Upper lobe of left lung (tissue), 6 donors: ENCODE results near the gene SQOR. TPM values are rescaled to one million over a fixed set of nuclear protein-coding genes. Genes with fewer than 3 reads are reported as not detected.
"Not testable (repeated sequence)": the region's sequence is repeated elsewhere in the genome, so short reads cannot be mapped to it uniquely, and the experiment has no call there.

ENCODE experiments used
- ATAC-seq, 2 donors: fragments of 200-7000 bp; cut with Tn5 transposase; one replicate each; pipeline ENCODE4 v1.9.1; 2022; ENCODE audit warnings: mild to moderate bottlenecking in 2 of 2, moderate library complexity in 2 of 2; ENCODE audit not compliant: low FRiP score in 2 of 2
- DNase-seq, 2 donors: peaks; one replicate each; pipeline ENCODE4 v3.0.0-alpha.2; 2019 to 2020
- H3K27ac ChIP-seq, 4 donors: fragments of 200-600 bp; sonication (generic); one replicate each; pipeline ENCODE4 v1.5.1; 2016 to 2019
- H3K27me3 ChIP-seq, 4 donors: fragments of 200-600 bp; sonication (generic); one replicate each; pipeline ENCODE4 v1.5.1; 2017 to 2019
- H3K36me3 ChIP-seq, 4 donors: fragments of 200-600 bp; sonication (generic); one replicate each; pipeline ENCODE4 v1.5.1; 2016 to 2019
- H3K4me1 ChIP-seq, 4 donors: fragments of 200-600 bp; sonication (generic); one replicate each; pipeline ENCODE4 v1.5.1; 2018 to 2019
- H3K4me3 ChIP-seq, 4 donors: fragments of 200-600 bp; sonication (generic); one replicate each; pipeline ENCODE4 v1.5.1; 2017 to 2019; ENCODE audit warnings: mild to moderate bottlenecking in 2 of 4, moderate library complexity in 1 of 4
- H3K9me3 ChIP-seq, 4 donors: fragments of 200-600 bp; sonication (generic); one replicate each; pipeline ENCODE4 v1.5.1; 2018 to 2019
- EP300 ChIP-seq, 4 donors: sonication (generic); formaldehyde crosslinking; IDR thresholded peaks; one replicate each; pipeline ENCODE4 v1.5.1; 2017; ENCODE audit warnings: antibody characterized with exemption in 4 of 4, control low read depth in 2 of 4
- POLR2A ChIP-seq, 4 donors: fragments of 450-650 bp; IDR thresholded peaks; one replicate each; pipeline ENCODE4 v1.5.1; 2016 to 2017; ENCODE audit warnings: antibody characterized with exemption in 4 of 4, mild to moderate bottlenecking in 2 of 4
- POLR2AphosphoS5 ChIP-seq, 2 donors: sonication (generic); formaldehyde crosslinking; IDR thresholded peaks; one replicate each; pipeline ENCODE4 v1.5.1; 2017; ENCODE audit warnings: antibody characterized with exemption in 2 of 2
- WGBS, 2 donors: methylation state at CpG; one replicate each; pipeline ENCODE4 v1.1.5; 2017 to 2018; 5-methylcytosine and 5-hydroxymethylcytosine counted together
- total RNA-seq, 6 donors: library from RNA; depleted of rRNA in 4 of 6; stranded (reverse); fragments of >200 nt in 4 of 6; gene quantifications; one replicate each; pipeline versions ENCODE4 v1.1.0 to v1.2.1, GENCODE V29; 2016 to 2021
- TF ChIP-seq, protein P1 (sequence below), 6 experiments: fragments of 450-650 bp in 4 of 6; fragments of 200-600 bp in 2 of 6; sonication (generic) in 2 of 6; IDR thresholded peaks; one replicate each; pipeline ENCODE4 v1.5.1; 2016 to 2019; ENCODE audit warnings: antibody characterized with exemption in 6 of 6
- donor health status: DM: no; HTN: no; CAD: no; lungs with moderate emphysema.
- donor health status: DM: no; HTN: yes; CAD: no; lungs with severe emphysema.

The SQOR gene
- total RNA-seq, 6 donors from 2014 or later = 74.7 to 181 (median 110) TPM

- ATAC-seq (no peak), DNase-seq (no peak)
- peak overlapping the region in 1 of 4 donors; percentile 60 for H3K27ac ChIP-seq
- peaks cover 0 to 3% (median 0%) of the 10 kb centered on the region in 4 donors for H3K36me3 ChIP-seq
- no peaks in the 10 kb centered on the region for H3K27me3 ChIP-seq
- H3K9me3 ChIP-seq = no peaks in the 10 kb centered on the region
- H3K4me1 ChIP-seq = peaks cover 52 to 77% (median 58%) of the 10 kb centered on the region in 4 donors
- TF ChIP-seq, protein P1, sequence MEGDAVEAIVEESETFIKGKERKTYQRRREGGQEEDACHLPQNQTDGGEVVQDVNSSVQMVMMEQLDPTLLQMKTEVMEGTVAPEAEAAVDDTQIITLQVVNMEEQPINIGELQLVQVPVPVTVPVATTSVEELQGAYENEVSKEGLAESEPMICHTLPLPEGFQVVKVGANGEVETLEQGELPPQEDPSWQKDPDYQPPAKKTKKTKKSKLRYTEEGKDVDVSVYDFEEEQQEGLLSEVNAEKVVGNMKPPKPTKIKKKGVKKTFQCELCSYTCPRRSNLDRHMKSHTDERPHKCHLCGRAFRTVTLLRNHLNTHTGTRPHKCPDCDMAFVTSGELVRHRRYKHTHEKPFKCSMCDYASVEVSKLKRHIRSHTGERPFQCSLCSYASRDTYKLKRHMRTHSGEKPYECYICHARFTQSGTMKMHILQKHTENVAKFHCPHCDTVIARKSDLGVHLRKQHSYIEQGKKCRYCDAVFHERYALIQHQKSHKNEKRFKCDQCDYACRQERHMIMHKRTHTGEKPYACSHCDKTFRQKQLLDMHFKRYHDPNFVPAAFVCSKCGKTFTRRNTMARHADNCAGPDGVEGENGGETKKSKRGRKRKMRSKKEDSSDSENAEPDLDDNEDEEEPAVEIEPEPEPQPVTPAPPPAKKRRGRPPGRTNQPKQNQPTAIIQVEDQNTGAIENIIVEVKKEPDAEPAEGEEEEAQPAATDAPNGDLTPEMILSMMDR (IDR thresholded peaks at IDR 0.05) = no peak
- TF ChIP-seq POLR2A (IDR thresholded peaks at IDR 0.05) (no peak), EP300 (IDR thresholded peaks at IDR 0.05) (no peak), POLR2AphosphoS5 (IDR thresholded peaks at IDR 0.05) (no peak)
- WGBS, 2 donors = 98% methylated on average over 6 of the region's 6 CpGs
- H3K4me3 ChIP-seq = no peak overlapping the region
These were observed 13.0 kb downstream of the SQOR start for GRCh38 chr15:45647828-45648227.

DNA sequence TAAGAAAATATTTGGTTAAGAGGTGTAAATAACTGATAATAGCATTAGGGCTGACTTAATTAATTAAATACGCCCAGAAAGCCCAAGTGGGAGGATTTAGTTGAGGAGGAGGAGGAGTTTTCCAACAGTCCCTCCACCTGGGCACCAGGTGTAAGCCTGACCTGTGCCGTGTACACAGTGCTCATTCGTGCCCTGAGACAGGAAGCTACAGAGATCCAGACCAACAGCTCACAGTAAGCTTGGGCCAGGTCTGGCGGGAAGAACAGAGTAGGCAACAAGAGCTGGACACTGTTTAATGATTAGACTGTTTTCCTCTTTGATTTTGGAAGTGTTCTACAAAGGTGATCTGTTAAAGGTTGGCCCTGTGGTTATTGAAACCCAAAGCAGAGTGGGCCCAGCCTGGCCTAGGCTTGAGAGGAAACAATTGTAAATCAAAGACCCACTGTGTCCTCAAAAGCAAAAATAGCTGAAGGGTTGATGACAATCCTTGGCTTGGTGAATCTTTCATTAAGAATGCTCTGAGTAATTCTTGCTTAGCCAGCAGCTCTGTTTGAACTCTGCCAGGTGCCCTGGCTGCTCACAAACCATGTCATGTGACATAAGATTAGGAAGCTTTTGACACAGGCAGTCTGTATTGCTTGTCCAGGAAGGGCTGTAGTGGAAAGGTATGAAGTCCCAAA is 13.8 kb downstream of the SQOR start:
- Histone ChIP-seq H3K9me3 (no peaks in the 10 kb centered on the region), H3K4me1 (peaks cover 52 to 78% (median 55%) of the 10 kb centered on the region in 4 donors), H3K36me3 (peaks cover 0 to 3% (median 0%) of the 10 kb centered on the region in 4 donors), H3K4me3 (no peak overlapping the region), H3K27me3 (no peaks in the 10 kb centered on the region), H3K27ac (peak overlapping the region; percentile 19 to 60 (median 44))
- WGBS, 2 donors = 64 to 65% methylated on average over 4 of the region's 4 CpGs
- DNase-seq (peak in 1 of 2 donors; percentile 56), ATAC-seq (peak in 1 of 2 donors; percentile 47)
- TF ChIP-seq POLR2A (IDR thresholded peaks at IDR 0.05) (peak in 1 of 4 donors; percentile 5), POLR2AphosphoS5 (IDR thresholded peaks at IDR 0.05) (no peak), EP300 (IDR thresholded peaks at IDR 0.05) (no peak)
- TF ChIP-seq, protein P1 (IDR thresholded peaks at IDR 0.05) = no peak

GRCh38 chr15:45650007-45650406 is 15.2 kb downstream of the SQOR start:
- H3K4me3 ChIP-seq, ATAC-seq, H3K27me3 ChIP-seq, H3K36me3 ChIP-seq, H3K9me3 ChIP-seq: not testable (repeated sequence)
- peaks cover 51 to 78% (median 54%) of the 10 kb centered on the region in 4 donors for H3K4me1 ChIP-seq
- peak in 1 of 2 donors; percentile 50 for DNase-seq
- WGBS, 2 donors = 51 to 54% methylated on average over 11 of the region's 11 CpGs
- peak in 1 of 4 donors; percentile 33 for TF ChIP-seq EP300 (IDR thresholded peaks at IDR 0.05)
- H3K27ac ChIP-seq = peak overlapping the region; percentile 29 to 60 (median 44)

DNA sequence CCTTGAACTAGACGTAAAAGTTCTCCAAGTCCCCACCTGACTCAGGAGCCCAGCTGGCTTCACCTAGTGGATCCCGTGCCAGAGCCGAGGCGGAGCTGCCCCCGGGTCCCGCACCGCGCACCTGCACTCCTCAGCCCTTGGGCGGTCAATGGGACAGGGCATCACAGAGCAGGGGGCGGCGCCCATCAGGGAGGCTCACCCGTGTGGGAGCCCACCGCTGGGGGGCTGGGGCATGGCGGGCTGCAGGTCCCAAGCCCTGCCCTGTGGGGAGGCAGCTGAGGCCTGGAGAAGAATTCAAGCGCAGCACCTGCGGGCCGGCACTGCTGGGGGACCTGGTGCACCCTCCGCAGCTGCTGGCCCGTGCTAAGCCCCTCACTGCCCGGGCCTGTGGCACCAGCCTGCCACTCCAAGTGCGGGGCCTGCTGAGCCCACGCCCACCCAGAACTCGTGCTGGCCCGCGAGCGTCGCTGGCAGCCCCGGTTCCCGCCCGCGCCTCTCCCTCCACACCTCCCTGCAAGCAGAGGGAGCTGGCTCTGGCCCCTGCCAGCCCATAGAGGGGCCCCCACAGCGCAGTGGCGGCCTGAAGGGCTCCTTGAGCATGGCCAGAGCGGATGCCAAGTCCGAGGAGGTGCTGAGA is 16.2 kb downstream of the SQOR start:
- DNase-seq (peak in 1 of 2 donors; percentile 81), ATAC-seq (no peak)
- no peaks in the 10 kb centered on the region for H3K9me3 ChIP-seq
- H3K36me3 ChIP-seq = peaks cover 0 to 3% (median 0%) of the 10 kb centered on the region in 4 donors
- TF ChIP-seq EP300 (IDR thresholded peaks at IDR 0.05) = no peak
- TF ChIP-seq POLR2A (IDR thresholded peaks at IDR 0.05) = no peak
- TF ChIP-seq, protein P1 (IDR thresholded peaks at IDR 0.05) = no peak
- TF ChIP-seq POLR2AphosphoS5 (IDR thresholded peaks at IDR 0.05) = no peak
- no peak overlapping the region for H3K4me3 ChIP-seq
- peaks cover 44 to 71% (median 45%) of the 10 kb centered on the region in 4 donors for H3K4me1 ChIP-seq
- peak overlapping the region in 1 of 4 donors; percentile 60 for H3K27ac ChIP-seq
- 97% methylated on average over 10 to 33 of the region's 35 CpGs for WGBS, 2 donors
- no peaks in the 10 kb centered on the region for H3K27me3 ChIP-seq

DNA sequence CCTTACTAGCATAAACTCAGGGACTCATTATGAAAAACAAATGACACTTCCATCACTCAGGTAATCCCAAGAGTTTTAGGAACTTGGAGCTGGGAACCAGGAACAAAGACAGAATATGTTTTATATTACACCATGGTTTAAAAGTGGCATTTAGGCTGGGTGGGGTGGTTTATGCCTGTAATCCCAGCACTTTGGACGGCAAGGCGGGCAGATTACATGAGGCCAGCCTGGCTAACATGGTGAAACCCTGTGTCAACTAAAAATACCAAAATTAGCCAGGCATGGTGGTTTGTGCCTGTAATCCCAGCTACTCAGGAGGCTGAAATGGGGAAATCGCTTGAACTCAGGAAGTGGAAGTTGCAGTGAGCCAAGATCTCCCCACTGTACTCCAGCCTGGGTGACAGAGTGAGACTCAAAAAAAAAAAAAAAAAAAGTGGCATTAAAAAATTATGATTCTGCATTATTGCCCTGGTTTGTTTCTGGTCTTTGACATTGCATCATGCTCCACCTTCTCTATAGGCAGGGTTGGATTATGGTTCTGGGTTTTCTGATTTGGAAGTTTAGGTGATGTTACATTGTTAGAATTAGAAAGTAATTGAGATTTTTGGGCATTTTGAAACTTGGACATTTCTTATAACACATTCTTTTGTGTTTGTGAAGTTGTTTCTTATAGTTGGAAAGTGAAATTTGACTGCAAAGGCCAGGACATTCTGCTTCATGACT is 19.0 kb downstream of the SQOR start:
- TF ChIP-seq EP300 (IDR thresholded peaks at IDR 0.05) = no peak
- peak in 1 of 2 donors; percentile 11 for TF ChIP-seq POLR2AphosphoS5 (IDR thresholded peaks at IDR 0.05)
- no peaks in the 10 kb centered on the region for H3K9me3 ChIP-seq
- H3K4me3 ChIP-seq = no peak overlapping the region
- peaks cover 0 to 3% (median 0%) of the 10 kb centered on the region in 4 donors for H3K36me3 ChIP-seq
- H3K27me3 ChIP-seq = no peaks in the 10 kb centered on the region
- H3K27ac ChIP-seq = peak overlapping the region; percentile 10 to 66 (median 54)
- peak in 1 of 2 donors; percentile 61 for DNase-seq
- ATAC-seq = peak in 1 of 2 donors; percentile 73
- WGBS, 2 donors = 46 to 55% methylated on average over 3 of the region's 3 CpGs
- H3K4me1 ChIP-seq = peaks cover 34 to 65% (median 37%) of the 10 kb centered on the region in 4 donors
